Heart left ventricle (tissue), 16 donors: Measurements from ENCODE around the gene AKAP13. TPM values are rescaled to one million over a fixed set of nuclear protein-coding genes. Genes with fewer than 3 reads are reported as not detected.
A peak's percentile ranks its signal among the peaks of the same experiment; 100 is the strongest.

ENCODE experiments used
- ATAC-seq, 4 donors: fragments of 200-7000 bp; cut with Tn5 transposase; one replicate each; pipeline ENCODE4 v1.9.1; 2020 to 2022; ENCODE audit warnings: moderate library complexity in 4 of 4, mild to moderate bottlenecking in 3 of 4, moderate number of reproducible peaks in 1 of 4
- DNase-seq, 5 donors: peaks; one replicate each; pipeline ENCODE4 v3.0.0-alpha.2; 2020
- H3K27ac ChIP-seq, 12 donors: fragments of 200-600 bp; sonication (generic) in 4 of 12; one replicate each; pipeline versions ENCODE4 v1.5.0 to v1.8.0; 2016 to 2022; ENCODE audit warnings: mild to moderate bottlenecking in 2 of 12
- H3K27me3 ChIP-seq, 9 donors: fragments of 200-600 bp; sonication (generic) in 2 of 9; one replicate each; pipeline versions ENCODE4 v1.5.1 to v1.8.0; 2016 to 2022; ENCODE audit warnings: mild to moderate bottlenecking in 3 of 9
- H3K36me3 ChIP-seq, 9 donors: fragments of 200-600 bp; sonication (generic) in 2 of 9; one replicate each; pipeline versions ENCODE4 v1.5.0 to v1.8.0; 2018 to 2022; ENCODE audit warnings: mild to moderate bottlenecking in 2 of 9
- H3K4me1 ChIP-seq, 12 donors: fragments of 200-600 bp; sonication (generic) in 4 of 12; one replicate each; pipeline versions ENCODE4 v1.5.0 to v1.8.0; 2016 to 2022; ENCODE audit warnings: mild to moderate bottlenecking in 3 of 12
- H3K4me3 ChIP-seq, 12 donors: fragments of 200-600 bp; sonication (generic) in 4 of 12; one replicate each; pipeline versions ENCODE4 v1.5.0 to v1.8.0; 2017 to 2022; ENCODE audit warnings: mild to moderate bottlenecking in 9 of 12, moderate library complexity in 4 of 12
- H3K9me3 ChIP-seq, 12 donors: fragments of 200-600 bp; sonication (generic) in 4 of 12; one replicate each; pipeline versions ENCODE4 v1.5.0 to v1.8.0; 2016 to 2022; ENCODE audit warnings: mild to moderate bottlenecking in 1 of 12
- CTCF ChIP-seq, 12 donors: fragments of 200-600 bp; sonication (generic) in 4 of 12; IDR thresholded peaks; one replicate each; pipeline versions ENCODE4 v1.5.0 to v1.8.0; 2018 to 2022; ENCODE audit warnings: antibody characterized with exemption in 12 of 12, mild to moderate bottlenecking in 5 of 12
- POLR2A ChIP-seq, 2 donors: fragments of 450-650 bp; IDR thresholded peaks; one replicate each; pipeline ENCODE4 v1.6.1; 2017; ENCODE audit warnings: antibody characterized with exemption in 2 of 2, mild to moderate bottlenecking in 2 of 2, moderate library complexity in 2 of 2
- WGBS, 4 donors: extraction: QIAGEN DNeasy Blood & Tissue Kit in 2 of 4; methylation state at CpG; one replicate each; pipeline versions ENCODE4 v1.1.5 to v1.1.7; 2013 to 2018; 5-methylcytosine and 5-hydroxymethylcytosine counted together
- intact Hi-C, 10 donors: fragments of 100-400 bp; cut with DNase I; formaldehyde crosslinking; loops; one replicate each; pipeline versions ENCODE4 v1.11.1 to v1.14.2; 2022
- polyA plus RNA-seq, 2 donors: library from polyadenylated mRNA; stranded (reverse); fragments of 200-250 nt; gene quantifications; one replicate each; pipeline ENCODE4 v1.2.3, GENCODE V29; 2013
- total RNA-seq, 9 donors: library from RNA; depleted of rRNA in 2 of 9; stranded (reverse); fragments of >200 nt in 2 of 9; fragmentation: NEBNext Ultra II Directional in 3 of 9; extraction: Animal tissue kit (Norgen Biotek cat#: 25700) in 3 of 9; gene quantifications; one replicate each; pipeline versions ENCODE4 v1.1.0 to v1.2.4, GENCODE V29; 2016 to 2023
- donor health status: ischemic (EF 13 %, LVEDD 7.1; RV severe dilation, severe dysfunction).
- donor health status: healthy with polysubstance abuse.
- donor health status: DM: no; HTN: yes; CAD: no.
- donor health status: DM: no; HTN: no; CAD: no.
- donor health status: ischemic (EF 25% LVEDD 6.9; RV normal size, moderate dysfunction).
- donor health status: ischemic (EF 25% LVEDD 5.7; RV mildly dilated, moderate dysfunction).
- donor health status: healthy.
- donor health status: DM: yes; HTN: yes; CAD: no.
- donor health status: ischemic (EF 35%, LVEDD 5.7; RV mildly dilated, moderate dysfunction).
- donor health status: nonischemic (EF 11% LVEDD 7.7; RV severe dilation, severe dysfunction).
- donor health status: DM: yes; HTN: yes; CAD: no.
- donor health status: PGD.
- donor health status: ischemic (EF 29% LVEDD 5.4; RV normal size, mild dysfunction).
- donor health status: nonischemic (EF 23%, LVEDD 6.1; RV moderate dilation, normal function).

AKAP13 gene
- total and polyA plus RNA-seq, 11 donors, result 124 to 598 (median 340) TPM

GRCh38 chr15:85547386-85547785 lies 167.0 kb downstream of the AKAP13 start:
- peaks cover 0 to 82% (median 47%) of the 10 kb centered on the region in 12 donors for H3K4me1 ChIP-seq

GRCh38 chr15:85550283-85550682 lies 169.9 kb downstream of the AKAP13 start:
- DNase-seq, result no peak
- Histone ChIP-seq H3K9me3 (no peaks in the 10 kb centered on the region), H3K4me3 (no peak overlapping the region), H3K27ac (no peak overlapping the region), H3K4me1 (peaks cover 0 to 69% (median 18%) of the 10 kb centered on the region in 12 donors), H3K36me3 (peaks cover 0 to 36% (median 0%) of the 10 kb centered on the region in 9 donors), H3K27me3 (no peaks in the 10 kb centered on the region)
- ATAC-seq, result no peak
- TF ChIP-seq POLR2A (IDR thresholded peaks at IDR 0.05), result no peak
- TF ChIP-seq CTCF (IDR thresholded peaks at IDR 0.05), result no peak
- 68 to 75% (median 72%) methylated on average over 2 of the region's 2 CpGs for WGBS, 4 donors
- intact Hi-C loops, result no loop called here

More at GRCh38 chr15:85547386-85547785, 167.0 kb downstream of the AKAP13 start:
- Histone ChIP-seq H3K4me3 (no peak overlapping the region), H3K9me3 (no peaks in the 10 kb centered on the region), H3K36me3 (peaks cover 0 to 39% (median 0%) of the 10 kb centered on the region in 9 donors), H3K27me3 (no peaks in the 10 kb centered on the region), H3K27ac (peak overlapping the region in 5 of 12 donors; percentile 2 to 93 (median 17))
- TF ChIP-seq CTCF (IDR thresholded peaks at IDR 0.05) (no peak), POLR2A (IDR thresholded peaks at IDR 0.05) (no peak)
- 90 to 98% (median 91%) methylated on average over 1 of the region's 1 CpG for WGBS, 4 donors
- intact Hi-C loops, result no loop called here
- ATAC-seq, result no peak
- no peak for DNase-seq

GRCh38 chr15:85551221-85551832 lies 170.9 kb downstream of the AKAP13 start:
- intact Hi-C loops, result no loop called here
- no peak for DNase-seq
- ATAC-seq, result peak in 1 of 4 donors; percentile 25
- Histone ChIP-seq H3K27me3 (no peaks in the 10 kb centered on the region), H3K9me3 (no peaks in the 10 kb centered on the region), H3K27ac (peak overlapping the region in 2 of 12 donors; percentile 2 to 17), H3K4me3 (no peak overlapping the region), H3K36me3 (peaks cover 0 to 29% (median 0%) of the 10 kb centered on the region in 9 donors), H3K4me1 (peaks cover 0 to 70% (median 12%) of the 10 kb centered on the region in 12 donors)
- TF ChIP-seq POLR2A (IDR thresholded peaks at IDR 0.05) (no peak), CTCF (IDR thresholded peaks at IDR 0.05) (no peak)
- 55 to 64% (median 60%) methylated on average over 3 of the region's 3 CpGs for WGBS, 4 donors

GRCh38 chr15:85554852-85555521 lies 174.6 kb downstream of the AKAP13 start:
- H3K27me3 ChIP-seq, result no peaks in the 10 kb centered on the region
- no peaks in the 10 kb centered on the region for H3K9me3 ChIP-seq
- no peak for TF ChIP-seq POLR2A (IDR thresholded peaks at IDR 0.05)
- TF ChIP-seq CTCF (IDR thresholded peaks at IDR 0.05), result no peak
- intact Hi-C loops, result no loop called here
- peaks cover 0 to 74% (median 15%) of the 10 kb centered on the region in 12 donors for H3K4me1 ChIP-seq
- peak overlapping the region in 3 of 12 donors; percentile 4 to 42 (median 19) for H3K4me3 ChIP-seq
- WGBS, 4 donors, result 77 to 87% (median 83%) methylated on average over 7 of the region's 7 CpGs
- H3K36me3 ChIP-seq, result peaks cover 0 to 36% (median 3%) of the 10 kb centered on the region in 9 donors
- H3K27ac ChIP-seq, result peak overlapping the region in 2 of 12 donors; percentile 0 to 85
- peak; percentile 19 to 71 (median 22) for ATAC-seq
- no peak for DNase-seq
